ENCODE measurements around the gene EFNA4. TPM values are rescaled to one million over a fixed set of nuclear protein-coding genes. Genes with fewer than 3 reads are reported as not detected.
A peak's percentile ranks its signal among the peaks of the same experiment; 100 is the strongest.

The EFNA4 gene
- total and polyA plus RNA-seq, 9 of the 15 experiments (the other 6 are each of a cell fraction or from before 2014, with no cell fraction given): 0.68 to 7.4 (median 6.1) TPM

DNA sequence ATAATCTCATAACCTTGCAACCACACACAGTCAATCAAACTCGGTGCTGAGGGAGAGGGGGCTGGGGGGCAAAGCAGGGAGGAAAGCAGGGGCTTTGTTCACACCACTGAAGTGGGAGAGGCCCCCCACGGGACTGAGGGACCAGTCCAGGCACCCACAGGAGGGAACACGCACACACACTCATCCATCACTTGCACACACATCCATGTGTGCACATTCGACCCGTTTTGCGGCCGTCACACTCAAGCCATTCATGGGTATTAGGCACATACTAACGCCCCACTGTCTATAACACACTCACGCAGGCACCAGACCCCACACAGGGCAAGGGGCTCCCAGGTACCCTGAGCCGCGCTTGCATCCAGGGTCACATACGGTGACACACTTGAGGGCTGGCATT, 29.1 kb downstream of the EFNA4 start:
- intact Hi-C loops (cut with micrococcal nuclease) (loop anchor here (10.0 kb wide), 1 partner anchor 502 kb away; no protein-coding TSS in a partner anchor), in situ Hi-C loops (cut with MboI) (loop anchor here (5.0 to 10.0 kb wide), 2 partner anchors 75 to 502 kb away; no protein-coding TSS in a partner anchor)
- Histone ChIP-seq H3K27ac (ENCODE audit: extremely low read depth, low read depth, low read length) (no peak overlapping the region), H3K9me1 (ENCODE audit: control insufficient read depth, insufficient read depth, low read length) (peaks cover 5% of the 10 kb centered on the region), H3K9ac (ENCODE audit: insufficient read depth in 1 of 2, low read depth in 2 of 2, low read length in 2 of 2) (peak overlapping the region in 1 of 2 experiments; percentile 22; a peak in 1 of 4 replicates), H3K36me3 (ENCODE audit: control insufficient read depth, insufficient read depth, low read length) (no peaks in the 10 kb centered on the region), H3K79me2 (ENCODE audit: control insufficient read depth, insufficient read depth, low read length) (no peaks in the 10 kb centered on the region), H3K27me3 (ENCODE audit: control insufficient read depth in 2 of 2, insufficient read depth in 2 of 2, low read length in 2 of 2) (peaks cover 0 to 3% of the 10 kb centered on the region in 2 experiments; a peak in 1 of 5 replicates), H3K4me1 (replicated peaks in 1 of 2; ENCODE audit: control insufficient read depth in 2 of 2, insufficient read depth in 2 of 2, low read length in 2 of 2) (peaks cover 12 to 22% of the 10 kb centered on the region in 2 experiments; a peak in 4 of 5 replicates), H3K9me3 (replicated peaks; ENCODE audit: control insufficient read depth, insufficient read depth, low read depth, low read length) (no peaks in the 10 kb centered on the region), H3K4me3 (no peak overlapping the region), H2AFZ (ENCODE audit: low read depth, low read length) (no peak overlapping the region), H3K4me2 (ENCODE audit: insufficient read depth, low read length) (no peak overlapping the region), H4K20me1 (replicated peaks; ENCODE audit: control insufficient read depth, insufficient read depth, low read length) (no peaks in the 10 kb centered on the region)
- ATAC-seq: no peak
- no TSS peak for BruUV-seq (replicated peaks)
- no peak for TF ChIP-seq DNMT1 (IDR thresholded peaks at IDR 0.05)
- no peak for TF ChIP-seq FOXA3 (CRISPR knock-in tag; conservative IDR thresholded peaks at IDR 0.05 in 1 of 2, IDR thresholded peaks at IDR 0.05 in 1 of 2)
- TF ChIP-seq POLR2AphosphoS5 (IDR thresholded peaks at IDR 0.05; ENCODE audit: control insufficient read depth, insufficient read depth, low read depth, low read length): no peak
- TF ChIP-seq ZNF316 (IDR thresholded peaks at IDR 0.05): no peak
- no peak for TF ChIP-seq ZFP1 (CRISPR knock-in tag; IDR thresholded peaks at IDR 0.05)
- TF ChIP-seq TCF7 (IDR thresholded peaks at IDR 0.05; ENCODE audit: borderline replicate concordance): no peak
- no peak for TF ChIP-seq MEIS2 (IDR thresholded peaks at IDR 0.05; ENCODE audit: partially characterized antibody)
- TF ChIP-seq SMAD2 (IDR thresholded peaks at IDR 0.05; ENCODE audit: low read depth, low read length): no peak
- TF ChIP-seq, protein P1, sequence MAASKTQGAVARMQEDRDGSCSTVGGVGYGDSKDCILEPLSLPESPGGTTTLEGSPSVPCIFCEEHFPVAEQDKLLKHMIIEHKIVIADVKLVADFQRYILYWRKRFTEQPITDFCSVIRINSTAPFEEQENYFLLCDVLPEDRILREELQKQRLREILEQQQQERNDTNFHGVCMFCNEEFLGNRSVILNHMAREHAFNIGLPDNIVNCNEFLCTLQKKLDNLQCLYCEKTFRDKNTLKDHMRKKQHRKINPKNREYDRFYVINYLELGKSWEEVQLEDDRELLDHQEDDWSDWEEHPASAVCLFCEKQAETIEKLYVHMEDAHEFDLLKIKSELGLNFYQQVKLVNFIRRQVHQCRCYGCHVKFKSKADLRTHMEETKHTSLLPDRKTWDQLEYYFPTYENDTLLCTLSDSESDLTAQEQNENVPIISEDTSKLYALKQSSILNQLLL (CRISPR knock-in tag; IDR thresholded peaks at IDR 0.05; ENCODE audit: borderline replicate concordance): no peak
- TF ChIP-seq ZNF764 (CRISPR knock-in tag; IDR thresholded peaks at IDR 0.05; ENCODE audit: low read depth): no peak
- no peak for TF ChIP-seq ZNF12 (CRISPR knock-in tag; IDR thresholded peaks at IDR 0.05)
- no peak for TF ChIP-seq E2F4 (CRISPR knock-in tag; IDR thresholded peaks at IDR 0.05; ENCODE audit: low read depth)
- POLR2A ChIA-PET: no interaction called here
- no peak for DNase-seq (ENCODE audit: extremely low read depth in 1 of 4, low spot score in 3 of 4)
- 59% methylated on average over 12 of the region's 12 CpGs for WGBS (ENCODE audit: insufficient coverage, low coverage, missing lambda C conversion rate)
- no peak for FAIRE-seq
- CTCF ChIA-PET (ENCODE audit: low intra/inter-chr PET ratio): interaction anchor here (2.6 to 4.1 kb wide), 2 partner anchors 74 to 75 kb away, joined by 59 read pairs; no protein-coding TSS in a partner anchor

Data from K562 (cell line).